Measurements from ENCODE around the gene MOV10L1.

DNA sequence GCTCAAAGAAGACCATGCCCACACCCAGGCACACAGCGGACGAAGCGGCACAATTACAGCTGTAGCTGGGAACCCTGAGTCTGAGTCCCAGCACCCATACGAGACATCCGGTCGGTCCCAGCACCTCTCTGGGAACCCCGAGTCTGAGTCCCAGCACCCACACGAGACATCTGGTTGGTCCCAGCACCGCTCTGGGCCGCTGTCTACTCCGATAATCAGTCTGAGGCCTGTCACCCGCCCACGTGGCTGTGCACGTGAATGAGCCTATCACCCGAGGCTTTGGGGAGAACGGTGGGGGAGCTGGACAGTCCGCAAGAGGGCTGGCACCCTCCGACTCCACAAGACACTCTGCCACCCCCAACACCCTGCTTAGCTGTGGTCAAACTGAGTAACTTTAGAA is 37.9 kb upstream of the MOV10L1 start:
- TF ChIP-seq POLR2A (IDR thresholded peaks at IDR 0.05), result no peak
- TF ChIP-seq, protein P1, sequence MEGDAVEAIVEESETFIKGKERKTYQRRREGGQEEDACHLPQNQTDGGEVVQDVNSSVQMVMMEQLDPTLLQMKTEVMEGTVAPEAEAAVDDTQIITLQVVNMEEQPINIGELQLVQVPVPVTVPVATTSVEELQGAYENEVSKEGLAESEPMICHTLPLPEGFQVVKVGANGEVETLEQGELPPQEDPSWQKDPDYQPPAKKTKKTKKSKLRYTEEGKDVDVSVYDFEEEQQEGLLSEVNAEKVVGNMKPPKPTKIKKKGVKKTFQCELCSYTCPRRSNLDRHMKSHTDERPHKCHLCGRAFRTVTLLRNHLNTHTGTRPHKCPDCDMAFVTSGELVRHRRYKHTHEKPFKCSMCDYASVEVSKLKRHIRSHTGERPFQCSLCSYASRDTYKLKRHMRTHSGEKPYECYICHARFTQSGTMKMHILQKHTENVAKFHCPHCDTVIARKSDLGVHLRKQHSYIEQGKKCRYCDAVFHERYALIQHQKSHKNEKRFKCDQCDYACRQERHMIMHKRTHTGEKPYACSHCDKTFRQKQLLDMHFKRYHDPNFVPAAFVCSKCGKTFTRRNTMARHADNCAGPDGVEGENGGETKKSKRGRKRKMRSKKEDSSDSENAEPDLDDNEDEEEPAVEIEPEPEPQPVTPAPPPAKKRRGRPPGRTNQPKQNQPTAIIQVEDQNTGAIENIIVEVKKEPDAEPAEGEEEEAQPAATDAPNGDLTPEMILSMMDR (IDR thresholded peaks at IDR 0.05), result no peak
